Measurements from ENCODE around the gene ECSIT.

- TF ChIP-seq PATZ1 (CRISPR knock-in tag; IDR thresholded peaks at IDR 0.05; ENCODE audit: borderline replicate concordance) (no peak), OSR1 (CRISPR knock-in tag; IDR thresholded peaks at IDR 0.05) (no peak), GLIS3 (CRISPR knock-in tag; IDR thresholded peaks at IDR 0.05) (no peak), ARNTL (CRISPR knock-in tag; IDR thresholded peaks at IDR 0.05; ENCODE audit: borderline replicate concordance, low read depth) (no peak), CREB5 (CRISPR knock-in tag; IDR thresholded peaks at IDR 0.05; ENCODE audit: low read depth) (no peak), BACH2 (CRISPR knock-in tag; IDR thresholded peaks at IDR 0.05; ENCODE audit: borderline replicate concordance) (no peak), RARB (CRISPR knock-in tag; IDR thresholded peaks at IDR 0.05) (no peak), ZC3H10 (CRISPR knock-in tag; IDR thresholded peaks at IDR 0.05) (no peak), ZFP30 (CRISPR knock-in tag; IDR thresholded peaks at IDR 0.05) (no peak), TOX (CRISPR knock-in tag; IDR thresholded peaks at IDR 0.05; ENCODE audit: borderline replicate concordance) (no peak), ZFP3 (CRISPR knock-in tag; IDR thresholded peaks at IDR 0.05) (no peak), TSHZ2 (CRISPR knock-in tag; IDR thresholded peaks at IDR 0.05) (no peak), CSDC2 (CRISPR knock-in tag; IDR thresholded peaks at IDR 0.05) (no peak)
Observed at GRCh38 chr19:11513946-11514345, 15.0 kb downstream of the ECSIT start.

All from SK-N-SH treated with all-trans-retinoic acid at 6 μM for 48 hours (cell line).